GM12875 (cell line): ENCODE measurements around the gene DCLK2.

ENCODE experiments used
- H3K4me3 ChIP-seq: one replicate; pipeline ENCODE4 v1.5.1; 2011; ENCODE audit warnings: low read depth, low read length, control low read depth
- TF ChIP-seq, protein P1 (sequence below): IDR thresholded peaks from 2 replicates; pipeline ENCODE4 v1.5.1; 2011; ENCODE audit warnings: low read depth, mild to moderate bottlenecking, control low read depth, inconsistent platforms, low read length, moderate library complexity, borderline replicate concordance; ENCODE audit not compliant: insufficient read depth

The DCLK2 gene

DNA sequence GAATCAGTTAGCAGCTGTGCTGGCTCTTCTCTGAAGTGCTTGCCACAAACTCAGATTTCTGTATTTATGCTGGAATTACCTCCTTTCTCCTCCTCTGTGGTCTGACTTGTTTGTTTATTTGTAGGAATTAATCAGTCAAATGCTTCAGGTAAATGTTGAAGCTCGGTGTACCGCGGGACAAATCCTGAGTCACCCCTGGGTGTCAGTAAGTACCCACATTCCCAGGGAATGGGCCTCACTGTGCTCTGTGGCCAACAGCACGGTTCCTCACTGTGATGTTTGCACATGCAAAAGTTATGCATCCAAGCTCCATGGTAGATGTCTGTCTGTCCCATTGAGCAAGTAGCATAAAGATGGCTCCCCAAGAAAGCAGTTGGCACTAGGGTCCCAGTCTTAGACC, 169.9 kb downstream of the DCLK2 start:
- H3K4me3 ChIP-seq: no peak overlapping the region
- TF ChIP-seq, protein P1, sequence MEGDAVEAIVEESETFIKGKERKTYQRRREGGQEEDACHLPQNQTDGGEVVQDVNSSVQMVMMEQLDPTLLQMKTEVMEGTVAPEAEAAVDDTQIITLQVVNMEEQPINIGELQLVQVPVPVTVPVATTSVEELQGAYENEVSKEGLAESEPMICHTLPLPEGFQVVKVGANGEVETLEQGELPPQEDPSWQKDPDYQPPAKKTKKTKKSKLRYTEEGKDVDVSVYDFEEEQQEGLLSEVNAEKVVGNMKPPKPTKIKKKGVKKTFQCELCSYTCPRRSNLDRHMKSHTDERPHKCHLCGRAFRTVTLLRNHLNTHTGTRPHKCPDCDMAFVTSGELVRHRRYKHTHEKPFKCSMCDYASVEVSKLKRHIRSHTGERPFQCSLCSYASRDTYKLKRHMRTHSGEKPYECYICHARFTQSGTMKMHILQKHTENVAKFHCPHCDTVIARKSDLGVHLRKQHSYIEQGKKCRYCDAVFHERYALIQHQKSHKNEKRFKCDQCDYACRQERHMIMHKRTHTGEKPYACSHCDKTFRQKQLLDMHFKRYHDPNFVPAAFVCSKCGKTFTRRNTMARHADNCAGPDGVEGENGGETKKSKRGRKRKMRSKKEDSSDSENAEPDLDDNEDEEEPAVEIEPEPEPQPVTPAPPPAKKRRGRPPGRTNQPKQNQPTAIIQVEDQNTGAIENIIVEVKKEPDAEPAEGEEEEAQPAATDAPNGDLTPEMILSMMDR: no peak

DNA sequence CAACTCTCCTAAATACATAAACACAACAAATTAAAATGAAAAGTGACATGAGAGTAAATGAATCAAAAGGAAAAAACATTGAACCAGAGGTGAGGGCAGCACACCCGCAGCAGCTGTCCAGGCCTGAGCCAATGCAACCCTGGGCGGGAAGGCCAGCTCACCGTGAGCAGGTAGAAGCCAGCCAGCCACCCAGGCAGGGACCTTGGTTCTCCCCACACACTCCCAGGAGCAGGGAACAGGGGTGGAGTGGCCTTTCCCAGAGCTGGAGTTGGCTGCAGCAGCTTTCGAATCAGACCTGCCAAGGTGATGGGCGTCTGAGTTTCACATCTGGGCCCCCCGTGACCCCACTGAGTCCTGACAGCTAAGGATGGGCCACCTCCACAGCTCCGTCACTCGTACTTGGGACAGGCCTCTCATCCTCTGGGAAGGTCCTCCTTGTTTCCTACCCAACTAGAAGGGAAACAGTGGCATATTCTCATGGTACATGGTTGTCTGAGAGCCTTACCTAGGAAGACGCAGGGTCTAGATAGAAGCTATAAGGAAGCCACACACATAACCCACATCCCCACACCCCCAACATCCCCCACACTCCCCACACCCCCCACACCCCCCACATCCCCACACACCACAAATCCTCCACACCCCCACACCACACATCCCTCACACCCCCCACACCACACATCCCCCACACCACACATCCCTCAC, 172.2 kb downstream of the DCLK2 start:
- TF ChIP-seq, protein P1: no peak
- no peak overlapping the region for H3K4me3 ChIP-seq

DNA sequence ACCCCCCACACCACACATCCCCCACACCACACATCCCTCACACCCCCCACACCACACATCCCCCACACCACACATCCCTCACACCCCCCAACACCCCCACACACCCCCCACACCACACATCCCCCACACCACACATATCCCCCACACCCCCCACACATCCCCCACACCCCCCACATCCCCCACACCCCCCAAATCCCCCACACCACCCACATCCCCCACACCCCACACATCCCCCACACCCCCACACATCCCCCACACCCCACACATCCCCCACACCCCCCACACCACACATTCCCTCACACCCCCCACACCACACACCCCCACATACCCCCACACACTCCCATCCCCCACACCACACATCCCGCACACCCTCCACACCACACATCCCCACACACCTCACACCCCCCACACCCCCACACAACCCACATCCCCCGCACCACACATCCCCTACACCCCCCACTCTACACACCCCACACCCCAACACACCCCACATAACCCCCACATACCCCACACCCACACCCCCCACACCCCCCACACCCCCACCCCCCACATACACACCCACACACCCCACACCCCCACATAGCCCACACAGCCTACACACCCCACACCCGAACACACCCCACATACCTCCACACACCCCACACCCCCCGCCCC, 172.9 kb downstream of the DCLK2 start:
- TF ChIP-seq, protein P1: no peak
- no peak overlapping the region for H3K4me3 ChIP-seq

DNA sequence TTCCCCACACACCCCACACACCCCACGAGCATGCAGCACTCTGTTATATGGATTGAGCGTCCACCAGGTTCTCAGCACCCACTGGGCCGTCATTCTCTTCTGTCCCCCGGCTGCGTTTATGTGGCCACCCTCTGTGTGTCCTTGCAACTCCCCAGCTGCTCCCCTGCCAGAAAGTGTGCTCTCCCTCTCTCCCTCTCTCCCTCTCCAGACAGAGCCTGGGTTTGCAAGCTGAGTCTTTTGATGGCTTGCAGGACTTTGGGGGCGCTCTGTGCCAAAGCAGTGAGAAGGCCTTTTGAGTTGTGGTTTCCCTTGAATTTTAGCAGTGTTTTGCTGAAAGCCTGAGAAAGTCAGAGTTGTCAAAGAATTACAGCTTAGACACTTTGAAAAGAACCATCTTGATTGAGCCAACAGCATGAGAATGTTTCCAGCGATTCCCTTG, 173.5 kb downstream of the DCLK2 start:
- TF ChIP-seq, protein P1: no peak
- no peak overlapping the region for H3K4me3 ChIP-seq

DNA sequence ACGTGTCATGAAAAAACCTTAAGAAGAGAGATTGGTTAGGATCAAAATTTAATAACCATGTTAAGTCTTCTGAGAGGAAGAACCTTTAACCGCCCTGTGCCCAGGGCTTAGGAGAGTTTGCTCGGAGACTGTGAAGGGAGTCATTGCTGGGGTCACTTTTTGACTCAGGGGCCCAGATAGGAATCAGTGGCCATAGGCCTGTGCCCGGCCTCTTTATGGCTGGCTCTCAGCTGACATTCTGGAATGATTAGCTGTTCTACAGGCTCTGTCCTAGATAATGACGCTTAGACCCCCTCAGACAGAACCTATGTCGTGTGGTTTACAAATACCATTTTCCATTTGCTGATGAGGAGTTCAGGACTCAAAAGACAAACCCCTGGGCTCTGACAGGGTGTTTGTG, 174.1 kb downstream of the DCLK2 start:
- no peak overlapping the region for H3K4me3 ChIP-seq
- TF ChIP-seq, protein P1: no peak

DNA sequence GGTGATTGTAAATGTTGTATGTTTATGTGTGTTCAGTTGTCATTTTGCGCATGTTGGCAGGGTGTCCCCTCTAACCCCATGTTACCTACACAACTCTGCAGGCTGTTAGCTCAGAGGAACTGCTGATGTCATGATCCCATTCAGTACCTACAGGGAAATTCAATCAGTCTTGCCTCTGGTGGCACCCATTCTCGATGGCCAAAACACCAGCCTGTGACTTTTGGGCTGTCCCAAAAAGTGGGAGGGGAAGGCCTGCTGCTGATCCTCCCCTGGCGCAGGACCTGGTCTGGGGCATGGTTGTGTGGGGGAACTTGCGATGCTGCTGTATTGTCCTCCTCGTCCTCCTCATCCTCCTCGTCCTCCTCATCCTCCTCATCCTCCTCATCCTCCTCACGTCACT, 174.5 kb downstream of the DCLK2 start:
- H3K4me3 ChIP-seq: no peak overlapping the region
- TF ChIP-seq, protein P1: no peak

GRCh38 chr4:150253416-150253815, 175.2 kb downstream of the DCLK2 start:
- no peak overlapping the region for H3K4me3 ChIP-seq
- TF ChIP-seq, protein P1: no peak
